ENCODE results near the gene HDAC3.

HDAC3 gene

GRCh38 chr5:141598391-141599345 lies 38.0 kb downstream of the HDAC3 start:
- DNase-seq, result no peak

- DNase-seq, result no peak
These were observed 38.8 kb downstream of the HDAC3 start for GRCh38 chr5:141597814-141598213.

GRCh38 chr5:141597394-141597793 lies 39.3 kb downstream of the HDAC3 start:
- DNase-seq, result no peak

- no peak for DNase-seq
These were observed 39.8 kb downstream of the HDAC3 start for GRCh38 chr5:141596867-141597266.

GRCh38 chr5:141590127-141590526 lies 46.5 kb downstream of the HDAC3 start:
- DNase-seq, result no peak

- no peak for DNase-seq
These were observed 50.4 kb downstream of the HDAC3 start for GRCh38 chr5:141586246-141586645.

GRCh38 chr5:141585594-141585993 lies 51.1 kb downstream of the HDAC3 start:
- DNase-seq, result no peak

GRCh38 chr5:141574122-141574510 lies 62.5 kb downstream of the HDAC3 start:
- DNase-seq, result no peak

- no peak for DNase-seq
These were observed 63.0 kb downstream of the HDAC3 start for GRCh38 chr5:141573489-141574121.
